Inferior parietal cortex (tissue), 1 donor: Measurements from ENCODE around the gene TMEM132E.

Experiments used
- DNase-seq: peaks from one replicate; pipeline ENCODE4 v3.0.0-alpha.2; 2016; ENCODE audit errors: extremely low spot score

Gene TMEM132E

GRCh38 chr17:34633351-34633750 is 54.0 kb downstream of the TMEM132E start:
- DNase-seq: no peak

DNA sequence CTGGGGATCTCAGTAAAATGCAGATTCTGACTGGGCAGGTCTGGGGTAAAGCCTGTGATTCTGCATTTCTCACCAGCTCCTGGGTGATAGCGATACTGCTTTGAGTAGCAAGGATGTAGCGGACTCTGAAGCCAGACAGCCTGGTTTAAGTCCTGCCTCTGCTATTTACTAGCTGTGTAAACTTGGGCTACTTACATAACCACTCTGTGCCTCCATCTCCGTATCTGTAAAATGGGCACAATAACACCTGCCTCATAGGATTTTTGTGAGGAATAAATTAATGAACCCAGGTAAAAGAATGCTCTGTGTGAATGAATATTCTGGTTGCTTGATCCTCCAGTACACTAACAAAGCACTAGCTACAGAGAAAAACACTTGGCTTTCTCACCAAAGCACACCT is 54.4 kb downstream of the TMEM132E start:
- no peak for DNase-seq

DNA sequence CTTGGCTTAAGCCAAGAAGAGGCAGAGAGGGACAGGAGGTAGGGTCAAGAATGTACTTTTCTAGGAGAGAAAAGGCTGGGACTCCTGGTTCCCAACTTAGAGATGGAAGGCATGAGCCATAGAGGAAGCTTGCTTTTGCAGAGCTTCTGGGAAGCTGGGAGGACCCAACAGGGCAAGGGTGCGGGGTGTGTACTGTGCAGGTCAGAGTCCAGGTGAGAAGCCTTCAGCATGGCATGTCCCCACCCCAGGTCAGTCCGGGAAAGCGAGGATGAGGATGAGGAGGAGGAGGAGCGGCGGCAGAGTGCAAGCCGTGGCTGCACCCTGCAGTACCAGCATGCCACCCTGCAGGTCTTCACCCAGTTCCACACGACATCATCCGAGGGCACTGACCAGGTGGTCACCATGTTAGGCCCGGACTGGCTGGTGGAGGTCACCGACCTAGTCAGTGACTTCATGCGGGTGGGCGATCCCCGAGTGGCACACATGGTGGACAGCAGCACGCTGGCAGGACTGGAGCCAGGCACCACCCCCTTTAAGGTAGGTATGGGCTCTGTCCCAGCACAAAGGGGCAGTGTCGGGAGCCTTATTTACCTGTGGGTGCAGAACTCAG is 55.3 kb downstream of the TMEM132E start:
- DNase-seq: no peak

GRCh38 chr17:34635876-34636275 is 56.5 kb downstream of the TMEM132E start:
- DNase-seq: no peak

GRCh38 chr17:34637041-34637547 is 57.7 kb downstream of the TMEM132E start:
- DNase-seq: no peak

DNA sequence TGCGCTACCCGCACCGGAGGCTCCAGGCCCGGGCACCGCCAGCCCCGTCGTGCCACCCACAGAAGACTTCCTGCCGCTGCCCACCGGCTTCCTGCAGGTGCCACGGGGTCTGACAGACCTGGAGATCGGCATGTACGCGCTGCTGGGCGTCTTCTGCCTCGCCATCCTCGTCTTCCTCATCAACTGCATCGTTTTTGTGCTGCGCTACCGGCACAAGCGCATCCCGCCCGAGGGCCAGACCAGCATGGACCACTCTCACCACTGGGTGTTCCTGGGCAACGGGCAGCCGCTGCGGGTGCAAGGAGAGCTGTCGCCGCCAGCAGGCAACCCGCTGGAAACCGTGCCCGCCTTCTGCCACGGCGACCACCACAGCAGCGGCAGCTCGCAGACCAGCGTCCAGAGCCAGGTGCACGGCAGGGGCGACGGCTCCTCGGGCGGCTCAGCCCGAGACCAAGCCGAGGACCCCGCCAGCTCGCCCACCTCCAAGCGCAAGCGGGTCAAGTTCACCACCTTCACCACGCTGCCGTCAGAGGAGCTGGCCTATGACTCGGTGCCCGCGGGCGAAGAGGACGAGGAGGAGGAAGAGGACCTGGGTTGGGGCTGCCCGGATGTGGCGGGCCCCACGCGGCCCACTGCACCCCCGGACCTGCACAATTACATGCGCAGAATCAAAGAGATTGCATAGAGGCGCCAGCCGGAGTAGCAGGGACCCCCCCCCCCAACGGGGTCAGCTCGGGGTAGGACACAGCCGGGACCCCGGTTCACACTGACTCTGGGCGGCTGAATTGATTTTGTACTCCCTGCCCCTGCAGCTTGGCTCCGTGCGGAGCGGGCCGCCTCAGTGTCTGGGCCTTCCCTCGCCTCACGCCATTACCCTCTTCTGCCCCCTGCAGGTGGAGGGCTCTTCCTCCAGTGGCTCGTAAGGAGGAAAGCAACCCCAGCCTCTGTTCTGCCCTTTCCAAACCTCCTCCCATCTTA is 58.5 kb downstream of the TMEM132E start:
- DNase-seq: peak; percentile 83

- DNase-seq: no peak
Measured at GRCh38 chr17:34638526-34639260, 59.3 kb downstream of the TMEM132E start.

DNA sequence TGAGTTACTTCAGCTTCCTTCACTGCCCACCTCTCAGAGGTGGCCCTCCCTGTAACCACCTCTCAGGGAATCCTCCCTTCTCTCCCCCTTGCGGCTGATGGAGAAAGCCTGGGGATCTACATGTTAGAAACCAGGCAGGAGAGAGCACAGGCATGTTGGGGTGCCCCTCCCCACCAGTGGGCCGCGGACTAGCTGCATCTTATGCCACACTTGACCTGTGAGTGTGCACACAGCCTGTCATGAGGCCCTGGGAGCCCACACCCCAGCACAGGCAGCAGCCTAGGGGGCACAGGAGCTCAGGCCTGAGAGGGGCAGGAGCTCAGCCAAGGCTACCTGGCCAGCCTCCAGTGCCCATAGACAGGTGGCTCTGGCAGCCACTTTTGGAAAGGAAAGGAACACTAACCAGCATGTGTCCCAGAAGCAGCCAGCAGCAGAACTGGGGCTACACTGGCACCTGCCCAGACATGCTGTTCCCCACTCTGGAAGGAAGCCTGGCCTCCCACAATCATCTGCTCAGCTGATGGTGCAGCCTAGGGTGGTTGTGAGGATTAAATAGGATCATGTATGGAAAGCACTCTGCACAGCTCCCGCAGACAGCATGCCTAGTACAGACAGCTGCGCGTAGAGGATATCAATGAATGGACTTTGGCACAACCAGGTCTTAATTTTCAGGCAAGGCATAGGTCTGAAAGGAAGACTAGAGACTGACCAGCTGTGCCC is 60.5 kb downstream of the TMEM132E start:
- DNase-seq: peak; percentile 58

DNA sequence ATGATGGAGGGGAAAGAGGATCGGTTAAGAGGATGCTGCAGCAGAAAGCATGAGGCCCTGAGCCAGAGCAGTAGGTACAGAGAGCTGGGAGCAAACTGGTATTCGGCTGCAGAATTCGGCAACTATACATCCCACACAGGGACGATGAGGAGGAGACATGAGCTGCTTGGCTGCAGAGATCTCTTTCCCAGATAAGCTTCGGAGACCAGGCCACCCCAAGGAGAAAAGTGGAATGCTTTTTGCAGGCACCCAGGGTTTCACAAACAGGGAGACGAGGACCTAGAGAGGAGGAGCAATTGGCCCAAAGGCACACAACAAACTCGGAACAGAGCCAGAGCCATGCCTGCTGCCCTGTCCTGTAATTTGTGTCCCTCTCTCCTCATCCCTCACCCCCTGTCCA is 62.0 kb downstream of the TMEM132E start:
- no peak for DNase-seq

DNA sequence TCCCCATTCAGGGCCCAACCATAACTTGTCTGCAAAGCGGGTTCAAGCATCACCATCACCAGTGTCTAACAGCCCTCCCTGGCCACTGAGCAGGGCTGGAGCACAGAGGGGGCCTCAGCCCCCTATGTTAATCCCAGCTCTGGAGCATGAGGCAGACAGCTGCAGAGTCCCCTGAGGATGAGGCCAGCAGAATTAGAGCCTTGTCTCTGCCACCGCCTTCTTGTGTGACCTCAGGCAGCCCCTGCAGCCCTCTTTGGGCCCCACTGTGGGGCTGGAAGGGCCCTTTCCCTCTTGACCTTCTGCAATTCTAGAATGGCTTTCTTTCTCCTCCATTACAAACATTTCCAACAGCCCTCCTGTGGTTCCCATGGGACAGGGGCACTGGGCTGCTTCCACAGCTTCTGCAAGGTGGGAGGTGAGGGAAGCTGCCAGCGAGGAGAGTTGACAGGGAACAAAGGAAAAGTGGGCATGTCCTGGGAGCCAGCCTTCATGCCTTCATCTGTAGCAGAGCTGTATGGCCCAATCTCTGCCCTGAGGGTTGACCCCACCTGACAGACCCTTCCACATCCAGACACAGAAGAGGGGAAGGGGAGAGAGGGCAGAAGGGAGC is 65.7 kb downstream of the TMEM132E start:
- no peak for DNase-seq

GRCh38 chr17:34645594-34645993 is 66.2 kb downstream of the TMEM132E start:
- DNase-seq: no peak

- DNase-seq: no peak
Measured at GRCh38 chr17:34647511-34647910, 68.1 kb downstream of the TMEM132E start.

DNA sequence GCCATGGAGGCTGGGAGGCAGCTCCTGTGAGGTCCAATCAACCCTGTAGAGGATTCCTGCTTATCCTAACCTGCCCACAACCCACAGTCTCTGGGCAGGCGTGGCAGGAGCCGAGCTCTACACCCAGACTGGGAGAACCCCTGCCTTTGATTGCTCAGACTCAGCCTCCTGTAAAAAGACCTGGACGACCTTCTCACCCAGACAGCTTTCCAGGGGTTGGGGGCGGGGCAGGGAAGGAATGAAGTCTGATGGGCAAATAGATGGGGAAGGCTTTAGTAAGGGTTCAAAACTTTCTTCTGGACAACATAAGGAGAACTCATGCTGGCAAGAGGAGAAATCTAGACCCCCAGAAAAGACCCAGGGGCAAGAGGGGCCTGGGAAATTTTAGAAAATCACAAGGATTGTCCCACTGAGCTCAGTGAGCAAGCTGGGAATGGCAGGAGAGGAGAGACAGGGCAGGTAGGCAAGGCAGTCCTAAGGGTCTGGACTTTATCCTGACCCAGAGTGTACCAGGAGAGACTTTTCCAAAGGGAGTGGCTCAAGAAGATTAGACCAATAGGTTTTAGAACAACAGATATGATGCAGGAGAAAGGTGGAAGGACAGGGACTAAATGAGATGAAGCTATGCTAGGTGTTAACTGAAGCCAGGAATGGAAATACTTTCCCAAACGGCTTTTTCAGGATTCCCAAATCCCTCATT is 70.8 kb downstream of the TMEM132E start:
- no peak for DNase-seq

DNA sequence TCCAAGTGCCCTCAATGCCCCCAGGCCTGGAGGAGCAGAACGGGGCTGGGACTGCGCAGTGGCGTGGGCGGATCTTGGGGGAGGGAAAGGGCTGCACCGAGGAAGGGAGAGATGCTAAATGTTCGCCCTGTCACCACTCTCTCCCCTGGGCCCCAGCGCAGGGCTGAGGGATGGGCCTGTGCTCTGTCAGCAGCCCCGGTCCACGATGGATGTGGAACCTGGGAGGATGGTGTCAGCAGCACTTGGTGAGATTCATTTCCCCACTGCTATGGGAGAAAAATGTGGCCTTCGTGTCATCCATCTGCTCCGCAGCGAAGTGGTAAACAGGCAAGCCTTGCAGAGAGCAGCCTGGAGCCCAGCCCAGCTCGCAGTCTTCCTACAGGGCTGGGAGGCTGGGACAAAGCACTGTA is 72.0 kb downstream of the TMEM132E start:
- no peak for DNase-seq

DNA sequence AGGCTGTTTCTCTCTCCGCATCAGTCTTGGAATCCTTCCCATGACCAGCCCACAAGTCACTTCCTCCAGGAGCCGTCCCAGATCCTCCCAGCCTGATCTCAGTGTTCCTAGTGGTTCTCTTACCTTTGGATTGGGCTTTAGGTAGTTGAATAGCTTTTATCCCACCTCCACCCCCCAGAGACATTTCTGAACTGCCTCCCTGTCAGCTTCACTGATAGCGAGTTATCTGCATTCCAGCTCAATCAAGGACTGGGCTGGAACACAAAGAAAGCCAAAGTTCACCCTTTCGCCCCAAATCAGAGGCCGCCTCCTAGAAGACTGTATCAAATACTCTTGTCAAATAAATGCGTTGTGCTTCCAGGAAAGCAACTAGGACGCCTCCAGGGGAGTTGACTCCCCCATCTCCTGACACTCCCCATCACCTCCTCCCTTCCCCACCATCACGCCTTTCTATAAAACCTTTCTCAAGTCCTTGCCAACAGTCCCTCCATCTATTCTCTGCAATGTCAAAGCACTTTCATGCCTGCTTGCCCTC is 72.7 kb downstream of the TMEM132E start:
- no peak for DNase-seq

DNA sequence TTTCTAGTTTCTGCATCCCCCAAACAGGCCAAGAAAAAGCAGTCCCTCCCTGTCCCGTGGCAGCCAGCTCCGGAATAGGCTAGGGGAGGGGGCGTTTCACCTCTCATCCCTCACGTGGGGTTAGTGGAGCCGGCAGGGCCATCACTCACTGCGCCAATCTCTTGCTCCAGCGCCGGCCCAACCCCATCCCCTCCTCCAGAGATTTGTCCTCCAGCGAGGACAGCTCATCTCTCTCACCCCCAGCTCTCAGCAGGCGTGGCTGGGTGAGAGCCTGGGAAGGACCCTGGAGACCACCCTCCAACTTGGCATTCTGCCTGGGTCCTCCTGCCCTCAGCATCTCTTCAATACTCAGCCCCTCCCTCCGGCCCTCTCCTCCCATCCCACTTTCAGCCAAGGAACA is 74.1 kb downstream of the TMEM132E start:
- no peak for DNase-seq

- DNase-seq: no peak
Measured at GRCh38 chr17:34654276-34654880, 75.0 kb downstream of the TMEM132E start.

DNA sequence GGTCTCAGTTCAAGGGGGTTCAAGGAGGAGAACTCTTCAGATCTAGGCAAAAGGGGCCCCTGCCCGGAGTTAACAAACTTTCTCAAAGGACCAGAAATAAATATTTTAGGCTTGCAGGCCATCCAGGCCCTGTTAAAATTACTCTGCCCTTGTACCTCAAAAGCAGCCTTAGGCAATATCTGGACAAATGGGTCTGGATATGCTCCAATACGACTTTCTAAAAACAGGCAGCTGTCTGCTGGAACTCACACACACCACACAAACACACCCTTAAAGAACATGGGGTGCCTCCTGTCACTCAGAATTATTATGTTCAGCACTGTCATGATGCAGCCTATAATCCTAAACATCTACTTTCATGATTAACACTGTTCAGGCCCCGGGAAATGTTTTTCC is 75.5 kb downstream of the TMEM132E start:
- DNase-seq: no peak

- DNase-seq: no peak
Measured at GRCh38 chr17:34656801-34657200, 77.4 kb downstream of the TMEM132E start.
